HG02623 (cell line): ENCODE results near the gene EVI5L.

ENCODE experiments used
- ATAC-seq: cut with Tn5 transposase; IDR thresholded peaks from one replicate; pipeline ENCODE4 v1.9.1; 2021; ENCODE audit warnings: moderate library complexity; ENCODE audit not compliant: unreplicated experiment

EVI5L gene

GRCh38 chr19:7894612-7895309, 64.7 kb downstream of the EVI5L start:
- ATAC-seq, result no peak

GRCh38 chr19:7895565-7895964, 65.5 kb downstream of the EVI5L start:
- ATAC-seq, result no peak

- no peak for ATAC-seq
Measured at GRCh38 chr19:7897292-7897691, 67.3 kb downstream of the EVI5L start.

GRCh38 chr19:7898967-7899366, 68.9 kb downstream of the EVI5L start:
- no peak for ATAC-seq

- no peak for ATAC-seq
Measured at GRCh38 chr19:7899751-7900378, 69.8 kb downstream of the EVI5L start.

- ATAC-seq, result no peak
Measured at GRCh38 chr19:7900401-7900870, 70.4 kb downstream of the EVI5L start.

GRCh38 chr19:7900931-7901330, 70.9 kb downstream of the EVI5L start:
- ATAC-seq, result no peak

- ATAC-seq, result no peak
Measured at GRCh38 chr19:7901337-7901736, 71.3 kb downstream of the EVI5L start.

GRCh38 chr19:7902796-7903243, 72.8 kb downstream of the EVI5L start:
- ATAC-seq, result no peak

GRCh38 chr19:7903244-7904073, 73.4 kb downstream of the EVI5L start, which contains the start of gene MAP2K7:
MAP2K7 (plus strand) TSS chr19:7903877; CDS start chr19:7903945, 68 bp downstream.
- ATAC-seq, result peak; percentile 83

- peak; percentile 22 for ATAC-seq
Measured at GRCh38 chr19:7904074-7905020, 74.3 kb downstream of the EVI5L start.

GRCh38 chr19:7905268-7905667, 75.2 kb downstream of the EVI5L start:
- no peak for ATAC-seq

GRCh38 chr19:7905859-7906258, 75.8 kb downstream of the EVI5L start:
- no peak for ATAC-seq

- ATAC-seq, result no peak
Measured at GRCh38 chr19:7907122-7907521, 77.1 kb downstream of the EVI5L start.

- no peak for ATAC-seq
Measured at GRCh38 chr19:7907544-7907943, 77.5 kb downstream of the EVI5L start.

- ATAC-seq, result no peak
Measured at GRCh38 chr19:7908078-7908699, 78.2 kb downstream of the EVI5L start.

- no peak for ATAC-seq
Measured at GRCh38 chr19:7908742-7909461, 78.9 kb downstream of the EVI5L start.

- ATAC-seq, result no peak
Measured at GRCh38 chr19:7909471-7910067, 79.6 kb downstream of the EVI5L start.
